GM12892 (cell line): Measurements from ENCODE around the gene RIN1.

Experiments used
- POLR2A ChIP-seq: IDR thresholded peaks from 2 replicates; pipeline ENCODE4 v1.6.1; 2011; ENCODE audit warnings: low read depth, low read length, control low read depth
- POLR2AphosphoS5 ChIP-seq: IDR thresholded peaks from 2 replicates; pipeline ENCODE4 v1.6.1; 2011; ENCODE audit warnings: low read depth, low read length, control low read depth

DNA sequence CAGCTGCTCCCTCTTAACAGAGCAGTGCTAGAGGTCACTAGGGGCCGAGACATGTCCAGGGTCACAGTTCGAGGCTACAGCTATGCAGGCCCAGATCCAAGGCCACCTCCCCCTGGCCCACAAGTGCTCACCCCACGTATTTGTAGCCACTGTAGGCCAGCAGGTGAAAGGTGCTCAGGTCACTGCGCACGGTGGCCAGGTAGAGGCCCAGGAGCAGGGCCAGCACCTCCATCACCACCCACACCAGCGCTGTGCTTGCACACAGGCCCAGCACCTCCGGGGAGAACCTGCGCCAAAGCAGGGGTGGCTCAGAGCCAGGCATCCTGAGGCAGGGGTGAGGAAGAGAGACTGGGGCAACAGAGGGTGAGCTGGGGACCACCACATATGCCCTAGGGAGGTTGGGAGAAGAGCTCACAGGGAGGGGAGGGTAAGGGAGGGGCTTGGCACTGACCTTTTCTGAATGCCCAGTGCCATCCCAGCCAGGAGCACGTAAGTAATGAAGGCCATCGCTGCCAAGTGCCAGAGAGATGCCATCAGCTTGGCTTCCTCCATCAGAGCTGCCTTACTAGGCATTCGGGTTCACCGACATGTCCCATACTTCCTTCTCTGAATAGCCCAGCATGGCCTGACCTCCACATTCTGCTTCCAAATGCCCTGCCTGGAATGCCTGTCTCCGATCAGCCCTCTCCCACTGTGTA, 50.8 kb downstream of the RIN1 start:
- TF ChIP-seq POLR2AphosphoS5 (no peak), POLR2A (no peak)
